Heart left ventricle (tissue), 16 donors: ENCODE data around the gene ANKRD9. TPM values are rescaled to one million over a fixed set of nuclear protein-coding genes. Genes with fewer than 3 reads are reported as not detected.

ENCODE experiments used
- ATAC-seq, 4 donors: fragments of 200-7000 bp; cut with Tn5 transposase; one replicate each; pipeline ENCODE4 v1.9.1; 2020 to 2022; ENCODE audit warnings: moderate library complexity in 4 of 4, mild to moderate bottlenecking in 3 of 4, moderate number of reproducible peaks in 1 of 4
- DNase-seq, 5 donors: peaks; one replicate each; pipeline ENCODE4 v3.0.0-alpha.2; 2020
- H3K27ac ChIP-seq, 12 donors: fragments of 200-600 bp; sonication (generic) in 4 of 12; one replicate each; pipeline versions ENCODE4 v1.5.0 to v1.8.0; 2016 to 2022; ENCODE audit warnings: mild to moderate bottlenecking in 2 of 12
- H3K27me3 ChIP-seq, 9 donors: fragments of 200-600 bp; sonication (generic) in 2 of 9; one replicate each; pipeline versions ENCODE4 v1.5.1 to v1.8.0; 2016 to 2022; ENCODE audit warnings: mild to moderate bottlenecking in 3 of 9
- H3K36me3 ChIP-seq, 9 donors: fragments of 200-600 bp; sonication (generic) in 2 of 9; one replicate each; pipeline versions ENCODE4 v1.5.0 to v1.8.0; 2018 to 2022; ENCODE audit warnings: mild to moderate bottlenecking in 2 of 9
- H3K4me1 ChIP-seq, 12 donors: fragments of 200-600 bp; sonication (generic) in 4 of 12; one replicate each; pipeline versions ENCODE4 v1.5.0 to v1.8.0; 2016 to 2022; ENCODE audit warnings: mild to moderate bottlenecking in 3 of 12
- H3K4me3 ChIP-seq, 12 donors: fragments of 200-600 bp; sonication (generic) in 4 of 12; one replicate each; pipeline versions ENCODE4 v1.5.0 to v1.8.0; 2017 to 2022; ENCODE audit warnings: mild to moderate bottlenecking in 9 of 12, moderate library complexity in 4 of 12
- H3K9me3 ChIP-seq, 12 donors: fragments of 200-600 bp; sonication (generic) in 4 of 12; one replicate each; pipeline versions ENCODE4 v1.5.0 to v1.8.0; 2016 to 2022; ENCODE audit warnings: mild to moderate bottlenecking in 1 of 12
- CTCF ChIP-seq, 12 donors: fragments of 200-600 bp; sonication (generic) in 4 of 12; IDR thresholded peaks; one replicate each; pipeline versions ENCODE4 v1.5.0 to v1.8.0; 2018 to 2022; ENCODE audit warnings: antibody characterized with exemption in 12 of 12, mild to moderate bottlenecking in 5 of 12
- POLR2A ChIP-seq, 2 donors: fragments of 450-650 bp; IDR thresholded peaks; one replicate each; pipeline ENCODE4 v1.6.1; 2017; ENCODE audit warnings: antibody characterized with exemption in 2 of 2, mild to moderate bottlenecking in 2 of 2, moderate library complexity in 2 of 2
- WGBS, 4 donors: extraction: QIAGEN DNeasy Blood & Tissue Kit in 2 of 4; methylation state at CpG; one replicate each; pipeline versions ENCODE4 v1.1.5 to v1.1.7; 2013 to 2018; 5-methylcytosine and 5-hydroxymethylcytosine counted together
- intact Hi-C, 10 donors: fragments of 100-400 bp; cut with DNase I; formaldehyde crosslinking; loops; one replicate each; pipeline versions ENCODE4 v1.11.1 to v1.14.2; 2022
- polyA plus RNA-seq, 2 donors: library from polyadenylated mRNA; stranded (reverse); fragments of 200-250 nt; gene quantifications; one replicate each; pipeline ENCODE4 v1.2.3, GENCODE V29; 2013
- total RNA-seq, 9 donors: library from RNA; depleted of rRNA in 2 of 9; stranded (reverse); fragments of >200 nt in 2 of 9; fragmentation: NEBNext Ultra II Directional in 3 of 9; extraction: Animal tissue kit (Norgen Biotek cat#: 25700) in 3 of 9; gene quantifications; one replicate each; pipeline versions ENCODE4 v1.1.0 to v1.2.4, GENCODE V29; 2016 to 2023
- donor health status: ischemic (EF 13 %, LVEDD 7.1; RV severe dilation, severe dysfunction).
- donor health status: healthy with polysubstance abuse.
- donor health status: DM: no; HTN: yes; CAD: no.
- donor health status: DM: no; HTN: no; CAD: no.
- donor health status: ischemic (EF 25% LVEDD 6.9; RV normal size, moderate dysfunction).
- donor health status: ischemic (EF 25% LVEDD 5.7; RV mildly dilated, moderate dysfunction).
- donor health status: healthy.
- donor health status: DM: yes; HTN: yes; CAD: no.
- donor health status: ischemic (EF 35%, LVEDD 5.7; RV mildly dilated, moderate dysfunction).
- donor health status: nonischemic (EF 11% LVEDD 7.7; RV severe dilation, severe dysfunction).
- donor health status: DM: yes; HTN: yes; CAD: no.
- donor health status: PGD.
- donor health status: ischemic (EF 29% LVEDD 5.4; RV normal size, mild dysfunction).
- donor health status: nonischemic (EF 23%, LVEDD 6.1; RV moderate dilation, normal function).

ANKRD9 gene
- total and polyA plus RNA-seq, 11 donors = 42.2 to 271 (median 126) TPM

GRCh38 chr14:102461490-102462338, 47.9 kb downstream of the ANKRD9 start:
- 79 to 85% (median 80%) methylated on average over 11 to 14 of the region's 14 CpGs for WGBS, 4 donors
- Histone ChIP-seq H3K4me3 (no peak overlapping the region), H3K27me3 (no peaks in the 10 kb centered on the region), H3K27ac (peak overlapping the region in 5 of 12 donors; percentile 8 to 67 (median 43)), H3K9me3 (no peaks in the 10 kb centered on the region), H3K4me1 (peaks cover 0 to 11% (median 2%) of the 10 kb centered on the region in 12 donors), H3K36me3 (peaks cover 0 to 72% (median 54%) of the 10 kb centered on the region in 9 donors)
- peak; percentile 78 to 89 (median 84) for ATAC-seq
- DNase-seq = no peak
- intact Hi-C loops = no loop called here
- TF ChIP-seq POLR2A (IDR thresholded peaks at IDR 0.05) (no peak), CTCF (IDR thresholded peaks at IDR 0.05) (no peak)

GRCh38 chr14:102457509-102457908, 52.1 kb downstream of the ANKRD9 start:
- Histone ChIP-seq H3K27ac (no peak overlapping the region), H3K36me3 (peaks cover 0 to 76% (median 52%) of the 10 kb centered on the region in 9 donors), H3K4me3 (no peak overlapping the region), H3K9me3 (no peaks in the 10 kb centered on the region), H3K4me1 (peaks cover 0 to 10% (median 2%) of the 10 kb centered on the region in 12 donors), H3K27me3 (no peaks in the 10 kb centered on the region)
- ATAC-seq = no peak
- TF ChIP-seq CTCF (IDR thresholded peaks at IDR 0.05) = no peak
- TF ChIP-seq POLR2A (IDR thresholded peaks at IDR 0.05) = no peak
- intact Hi-C loops = no loop called here
- DNase-seq = no peak
- 69 to 74% (median 72%) methylated on average over 2 of the region's 2 CpGs for WGBS, 4 donors

GRCh38 chr14:102454711-102455110, 54.9 kb downstream of the ANKRD9 start:
- ATAC-seq (peak in 1 of 4 donors; percentile 20), DNase-seq (no peak)
- 40 to 71% (median 60%) methylated on average over 3 to 5 of the region's 5 CpGs for WGBS, 4 donors

More at GRCh38 chr14:102454711-102455110, 54.9 kb downstream of the ANKRD9 start:
- Histone ChIP-seq H3K36me3 (peaks cover 2 to 97% (median 73%) of the 10 kb centered on the region in 9 donors), H3K4me1 (peaks cover 0 to 8% (median 0%) of the 10 kb centered on the region in 12 donors), H3K4me3 (no peak overlapping the region), H3K9me3 (no peaks in the 10 kb centered on the region), H3K27ac (no peak overlapping the region), H3K27me3 (no peaks in the 10 kb centered on the region)
- intact Hi-C loops = no loop called here
- no peak for TF ChIP-seq CTCF (IDR thresholded peaks at IDR 0.05)
